HepG2 (cell line): Measurements from ENCODE around the gene RPUSD4. TPM values are rescaled to one million over a fixed set of nuclear protein-coding genes. Genes with fewer than 3 reads are reported as not detected.

Experiments
- AGO1 ChIP-seq: fragments of 200-400 bp; formaldehyde crosslinking; IDR thresholded peaks from 2 replicates; pipeline ENCODE4 v1.6.1; 2017; ENCODE audit warnings: mild to moderate bottlenecking, low read depth, low read length, moderate library complexity; ENCODE audit not compliant: poor library complexity, severe bottlenecking
- ATAD3A ChIP-seq: sonication (generic); formaldehyde crosslinking; IDR thresholded peaks from 2 replicates; pipeline ENCODE4 v1.4.0; 2020; ENCODE audit warnings: missing genetic modification reagents
- EEA1 ChIP-seq: sonication (generic); formaldehyde crosslinking; IDR thresholded peaks from 2 replicates; pipeline ENCODE4 v1.5.1; 2020; ENCODE audit warnings: mild to moderate bottlenecking, missing genetic modification reagents, borderline replicate concordance
- MTF2 ChIP-seq: sonication (generic); formaldehyde crosslinking; IDR thresholded peaks from 2 replicates; pipeline ENCODE4 v1.5.0; 2020; ENCODE audit warnings: missing genetic modification reagents, borderline replicate concordance
- RFXAP ChIP-seq: sonication (generic); formaldehyde crosslinking; IDR thresholded peaks from 2 replicates; pipeline ENCODE4 v1.4.0; 2020; ENCODE audit warnings: missing genetic modification reagents, borderline replicate concordance
- SMYD3 ChIP-seq: sonication (generic); formaldehyde crosslinking; IDR thresholded peaks from 2 replicates; pipeline ENCODE4 v1.8.1; 2023; ENCODE audit warnings: mild to moderate bottlenecking, missing genetic modification reagents
- STAG1 ChIP-seq: sonication (generic); formaldehyde crosslinking; IDR thresholded peaks from 2 replicates; pipeline ENCODE4 v1.4.0; 2020; ENCODE audit warnings: missing genetic modification reagents
- ZFP62 ChIP-seq: sonication (generic); formaldehyde crosslinking; IDR thresholded peaks from 2 replicates; pipeline ENCODE4 v1.4.0; 2020; ENCODE audit warnings: missing genetic modification reagents
- ZNF343 ChIP-seq: sonication (generic); formaldehyde crosslinking; IDR thresholded peaks from 2 replicates; pipeline ENCODE4 v1.4.0; 2020; ENCODE audit warnings: mild to moderate bottlenecking, missing genetic modification reagents
- ZNF430 ChIP-seq: sonication (generic); formaldehyde crosslinking; IDR thresholded peaks from 2 replicates; pipeline ENCODE4 v1.9.0; 2021; ENCODE audit warnings: mild to moderate bottlenecking, missing genetic modification reagents
- ZNF550 ChIP-seq: sonication (generic); formaldehyde crosslinking; IDR thresholded peaks from 2 replicates; pipeline ENCODE4 v1.4.0; 2020; ENCODE audit warnings: mild to moderate bottlenecking, missing genetic modification reagents, borderline replicate concordance
- ZNF615 ChIP-seq: sonication (generic); formaldehyde crosslinking; IDR thresholded peaks from 2 replicates; pipeline ENCODE4 v1.5.0; 2020; ENCODE audit warnings: mild to moderate bottlenecking, missing genetic modification reagents, borderline replicate concordance
- ZNF761 ChIP-seq: sonication (generic); formaldehyde crosslinking; conservative IDR thresholded peaks from 2 replicates; pipeline ENCODE4 v1.4.0; 2020; ENCODE audit warnings: mild to moderate bottlenecking, missing genetic modification reagents
- ZNF790 ChIP-seq: sonication (generic); formaldehyde crosslinking; IDR thresholded peaks from 2 replicates; pipeline ENCODE4 v1.8.0; 2022; ENCODE audit warnings: missing genetic modification reagents, mild to moderate bottlenecking, borderline replicate concordance
- ZNF891 ChIP-seq: sonication (generic); formaldehyde crosslinking; IDR thresholded peaks from 2 replicates; pipeline ENCODE4 v1.5.0; 2020; ENCODE audit warnings: mild to moderate bottlenecking, missing genetic modification reagents
- polyA plus RNA-seq, 8 experiments: library from polyadenylated mRNA; depleted of rRNA in 3 of 8; stranded (reverse) in 7 of 8; unstranded in 1 of 8; fragments of >200 nt; fragmentation: Illumina TruSeq in 4 of 8; extraction: Trizol in 4 of 8; gene quantifications; 2 replicates each; pipeline versions ENCODE4 v1.2.1 to v1.2.3, GENCODE V29; 2011 to 2016; ENCODE audit warnings: low read depth in 4 of 8, missing spikeins in 1 of 8, mixed read lengths in 1 of 8; ENCODE audit not compliant: insufficient read depth in 1 of 8
- total RNA-seq, 5 experiments: library from RNA; depleted of rRNA; stranded (reverse); fragments of >200 nt; fragmentation: Illumina TruSeq; extraction: Trizol; gene quantifications; 2 replicates each; pipeline ENCODE4 v1.2.3, GENCODE V29; 2016; ENCODE audit warnings: low read depth in 1 of 5
- TF ChIP-seq, protein P1 (sequence below): sonication (generic); formaldehyde crosslinking; IDR thresholded peaks from 2 replicates; pipeline ENCODE4 v1.5.0; 2020; ENCODE audit warnings: mild to moderate bottlenecking, low read depth, missing genetic modification reagents, borderline replicate concordance
- TF ChIP-seq, protein P2 (sequence below): sonication (generic); formaldehyde crosslinking; IDR thresholded peaks from 2 replicates; pipeline ENCODE4 v1.4.0; 2020; ENCODE audit warnings: mild to moderate bottlenecking, missing genetic modification reagents
- TF ChIP-seq, protein P3 (sequence below): sonication (generic); formaldehyde crosslinking; IDR thresholded peaks from 2 replicates; pipeline ENCODE4 v1.5.0; 2020; ENCODE audit warnings: mild to moderate bottlenecking, missing genetic modification reagents
- TF ChIP-seq, protein P4 (sequence below): sonication (generic); formaldehyde crosslinking; IDR thresholded peaks from 2 replicates; pipeline ENCODE4 v1.9.0; 2022; ENCODE audit warnings: missing genetic modification reagents, mild to moderate bottlenecking, borderline replicate concordance
- TF ChIP-seq, protein P5 (sequence below): IDR thresholded peaks from 2 replicates; pipeline ENCODE4 v1.6.1; 2016; ENCODE audit warnings: missing compliant biosample characterization, missing genetic modification reagents, borderline replicate concordance
- TF ChIP-seq, protein P6 (sequence below): IDR thresholded peaks from 2 replicates; pipeline ENCODE4 v1.6.1; 2018; ENCODE audit warnings: missing genetic modification reagents

RPUSD4 gene
- total and polyA plus RNA-seq, 2 of the 13 experiments (the other 11 are each of a cell fraction or from before 2014, with no cell fraction given): 45.0 to 52.9 TPM

DNA sequence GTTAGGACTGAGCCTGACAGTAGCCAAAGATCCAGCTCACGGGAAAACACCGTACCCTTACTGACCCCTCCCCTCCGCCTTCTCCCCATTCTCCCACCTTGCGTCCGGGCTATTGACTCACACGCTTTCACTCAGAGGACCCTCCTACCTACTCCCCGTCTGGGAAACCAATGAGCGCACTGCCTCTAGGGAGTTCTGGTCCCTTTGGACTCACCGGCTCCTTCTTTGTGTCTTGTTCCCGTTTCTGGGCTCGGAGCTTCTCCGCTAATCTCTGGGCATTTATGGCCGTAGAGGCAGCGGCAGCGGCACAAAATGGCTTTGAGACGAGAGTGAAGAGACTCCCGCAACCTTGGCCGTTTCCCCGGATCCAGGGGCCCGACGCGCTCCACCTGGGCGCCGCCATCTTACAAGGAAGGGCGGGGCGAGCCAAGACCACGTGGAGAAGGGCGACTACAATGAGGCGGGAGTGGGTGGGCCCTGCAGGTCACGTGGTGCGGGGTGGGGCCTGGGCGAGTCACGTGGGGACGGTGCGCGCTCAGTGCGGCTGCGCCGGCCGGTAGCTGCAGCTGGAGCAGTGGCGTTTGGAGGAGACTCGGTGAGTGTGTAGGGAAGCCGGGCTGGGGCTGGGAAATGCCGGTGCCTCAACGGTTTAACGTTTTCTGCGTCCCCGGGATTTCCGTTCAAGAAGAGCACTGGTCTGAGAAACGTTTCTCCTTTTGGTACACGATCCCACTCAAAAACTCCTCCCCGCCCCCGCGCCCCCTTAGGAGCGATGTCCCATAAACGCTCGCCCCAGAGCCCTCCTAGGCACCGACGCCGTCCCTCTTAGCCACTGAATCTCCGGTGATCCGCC, at the start of gene RPUSD4, which contains the start of gene FAM118B (continued):
- no peak for TF ChIP-seq STAG1 (CRISPR knock-in tag)
- TF ChIP-seq, protein P1, sequence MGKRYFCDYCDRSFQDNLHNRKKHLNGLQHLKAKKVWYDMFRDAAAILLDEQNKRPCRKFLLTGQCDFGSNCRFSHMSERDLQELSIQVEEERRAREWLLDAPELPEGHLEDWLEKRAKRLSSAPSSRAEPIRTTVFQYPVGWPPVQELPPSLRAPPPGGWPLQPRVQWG (CRISPR knock-in tag): 0 out of 2 replicates have a peak, but pooled peaks have one; percentile 51
- TF ChIP-seq, protein P2, sequence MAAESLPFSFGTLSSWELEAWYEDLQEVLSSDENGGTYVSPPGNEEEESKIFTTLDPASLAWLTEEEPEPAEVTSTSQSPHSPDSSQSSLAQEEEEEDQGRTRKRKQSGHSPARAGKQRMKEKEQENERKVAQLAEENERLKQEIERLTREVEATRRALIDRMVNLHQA (CRISPR knock-in tag): no peak
- TF ChIP-seq, protein P3, sequence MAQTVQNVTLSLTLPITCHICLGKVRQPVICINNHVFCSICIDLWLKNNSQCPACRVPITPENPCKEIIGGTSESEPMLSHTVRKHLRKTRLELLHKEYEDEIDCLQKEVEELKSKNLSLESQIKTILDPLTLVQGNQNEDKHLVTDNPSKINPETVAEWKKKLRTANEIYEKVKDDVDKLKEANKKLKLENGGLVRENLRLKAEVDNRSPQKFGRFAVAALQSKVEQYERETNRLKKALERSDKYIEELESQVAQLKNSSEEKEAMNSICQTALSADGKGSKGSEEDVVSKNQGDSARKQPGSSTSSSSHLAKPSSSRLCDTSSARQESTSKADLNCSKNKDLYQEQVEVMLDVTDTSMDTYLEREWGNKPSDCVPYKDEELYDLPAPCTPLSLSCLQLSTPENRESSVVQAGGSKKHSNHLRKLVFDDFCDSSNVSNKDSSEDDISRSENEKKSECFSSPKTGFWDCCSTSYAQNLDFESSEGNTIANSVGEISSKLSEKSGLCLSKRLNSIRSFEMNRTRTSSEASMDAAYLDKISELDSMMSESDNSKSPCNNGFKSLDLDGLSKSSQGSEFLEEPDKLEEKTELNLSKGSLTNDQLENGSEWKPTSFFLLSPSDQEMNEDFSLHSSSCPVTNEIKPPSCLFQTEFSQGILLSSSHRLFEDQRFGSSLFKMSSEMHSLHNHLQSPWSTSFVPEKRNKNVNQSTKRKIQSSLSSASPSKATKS (CRISPR knock-in tag): 0 out of 2 replicates have a peak, but pooled peaks have one; percentile 6
- no peak for TF ChIP-seq SMYD3 (CRISPR knock-in tag)
- TF ChIP-seq ZNF550 (CRISPR knock-in tag): no peak
- TF ChIP-seq ZNF615 (CRISPR knock-in tag): no peak
- peak; percentile 54; the same call in 1 of the 2 replicates for TF ChIP-seq ZNF343 (CRISPR knock-in tag)
- TF ChIP-seq RFXAP (CRISPR knock-in tag): peak; percentile 25; the same call in 1 of the 2 replicates
- peak; percentile 59; the same call in 1 of the 2 replicates for TF ChIP-seq ZNF761 (CRISPR knock-in tag)
- TF ChIP-seq MTF2: 0 out of 2 replicates have a peak, but pooled peaks have one; percentile 78
- TF ChIP-seq AGO1: no peak
- TF ChIP-seq, protein P4, sequence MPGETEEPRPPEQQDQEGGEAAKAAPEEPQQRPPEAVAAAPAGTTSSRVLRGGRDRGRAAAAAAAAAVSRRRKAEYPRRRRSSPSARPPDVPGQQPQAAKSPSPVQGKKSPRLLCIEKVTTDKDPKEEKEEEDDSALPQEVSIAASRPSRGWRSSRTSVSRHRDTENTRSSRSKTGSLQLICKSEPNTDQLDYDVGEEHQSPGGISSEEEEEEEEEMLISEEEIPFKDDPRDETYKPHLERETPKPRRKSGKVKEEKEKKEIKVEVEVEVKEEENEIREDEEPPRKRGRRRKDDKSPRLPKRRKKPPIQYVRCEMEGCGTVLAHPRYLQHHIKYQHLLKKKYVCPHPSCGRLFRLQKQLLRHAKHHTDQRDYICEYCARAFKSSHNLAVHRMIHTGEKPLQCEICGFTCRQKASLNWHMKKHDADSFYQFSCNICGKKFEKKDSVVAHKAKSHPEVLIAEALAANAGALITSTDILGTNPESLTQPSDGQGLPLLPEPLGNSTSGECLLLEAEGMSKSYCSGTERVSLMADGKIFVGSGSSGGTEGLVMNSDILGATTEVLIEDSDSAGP: peak; percentile 92; the same call in 1 of the 2 replicates
- 0 out of 2 replicates have a peak, but pooled peaks have one; percentile 84 for TF ChIP-seq ZNF430
- TF ChIP-seq ZFP62 (CRISPR knock-in tag): no peak
- no peak for TF ChIP-seq ZNF790
- TF ChIP-seq, protein P5, sequence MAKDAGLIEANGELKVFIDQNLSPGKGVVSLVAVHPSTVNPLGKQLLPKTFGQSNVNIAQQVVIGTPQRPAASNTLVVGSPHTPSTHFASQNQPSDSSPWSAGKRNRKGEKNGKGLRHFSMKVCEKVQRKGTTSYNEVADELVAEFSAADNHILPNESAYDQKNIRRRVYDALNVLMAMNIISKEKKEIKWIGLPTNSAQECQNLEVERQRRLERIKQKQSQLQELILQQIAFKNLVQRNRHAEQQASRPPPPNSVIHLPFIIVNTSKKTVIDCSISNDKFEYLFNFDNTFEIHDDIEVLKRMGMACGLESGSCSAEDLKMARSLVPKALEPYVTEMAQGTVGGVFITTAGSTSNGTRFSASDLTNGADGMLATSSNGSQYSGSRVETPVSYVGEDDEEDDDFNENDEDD: peak; percentile 60; the same call in 1 of the 2 replicates
- TF ChIP-seq, protein P6, sequence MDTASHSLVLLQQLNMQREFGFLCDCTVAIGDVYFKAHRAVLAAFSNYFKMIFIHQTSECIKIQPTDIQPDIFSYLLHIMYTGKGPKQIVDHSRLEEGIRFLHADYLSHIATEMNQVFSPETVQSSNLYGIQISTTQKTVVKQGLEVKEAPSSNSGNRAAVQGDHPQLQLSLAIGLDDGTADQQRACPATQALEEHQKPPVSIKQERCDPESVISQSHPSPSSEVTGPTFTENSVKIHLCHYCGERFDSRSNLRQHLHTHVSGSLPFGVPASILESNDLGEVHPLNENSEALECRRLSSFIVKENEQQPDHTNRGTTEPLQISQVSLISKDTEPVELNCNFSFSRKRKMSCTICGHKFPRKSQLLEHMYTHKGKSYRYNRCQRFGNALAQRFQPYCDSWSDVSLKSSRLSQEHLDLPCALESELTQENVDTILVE: peak; percentile 74; the same call in 1 of the 2 replicates
- no peak for TF ChIP-seq ATAD3A
- no peak for TF ChIP-seq EEA1 (CRISPR knock-in tag)
- peak; percentile 70; the same call in 1 of the 2 replicates for TF ChIP-seq ZNF891 (CRISPR knock-in tag)
